Vagina (tissue), 2 donors: Measurements from ENCODE around the gene SLC8A1. TPM values are rescaled to one million over a fixed set of nuclear protein-coding genes. Genes with fewer than 3 reads are reported as not detected.

ENCODE experiments used
- DNase-seq, 2 donors: peaks; one replicate each; pipeline ENCODE4 v3.0.0-alpha.2; 2017; ENCODE audit errors: extremely low spot score in 2 of 2
- H3K27ac ChIP-seq: fragments of 200-600 bp; sonication (generic); one replicate; pipeline ENCODE4 v1.5.1; 2019
- H3K27me3 ChIP-seq: fragments of 200-600 bp; sonication (generic); one replicate; pipeline ENCODE4 v1.5.1; 2019
- H3K36me3 ChIP-seq, 2 donors: fragments of 200-600 bp; sonication (generic); one replicate each; pipeline ENCODE4 v1.5.1; 2017 to 2019
- H3K4me1 ChIP-seq: fragments of 200-600 bp; sonication (generic); one replicate; pipeline ENCODE4 v1.5.1; 2019
- H3K4me3 ChIP-seq, 2 donors: fragments of 200-600 bp; sonication (generic); 1 replicate in 1 of 2; 2 replicates in 1 of 2; pipeline ENCODE4 v1.5.1; 2016 to 2019
- H3K9me3 ChIP-seq: fragments of 200-600 bp; sonication (generic); one replicate; pipeline ENCODE4 v1.5.1; 2019
- POLR2A ChIP-seq, 2 donors: fragments of 450-650 bp; IDR thresholded peaks; one replicate each; pipeline ENCODE4 v1.6.1; 2017; ENCODE audit warnings: antibody characterized with exemption in 2 of 2, mild to moderate bottlenecking in 2 of 2, moderate library complexity in 2 of 2
- POLR2AphosphoS5 ChIP-seq, 2 donors: sonication (generic); formaldehyde crosslinking; IDR thresholded peaks; one replicate each; pipeline ENCODE4 v1.9.0; 2017; ENCODE audit warnings: antibody characterized with exemption in 2 of 2, mild to moderate bottlenecking in 2 of 2, low read depth in 1 of 2; ENCODE audit not compliant: insufficient read depth in 1 of 2
- intact Hi-C: fragments of 100-400 bp; cut with DNase I; formaldehyde crosslinking; loops from one replicate; pipeline ENCODE4 v1.15.1; 2023
- total RNA-seq: library from RNA; depleted of rRNA; stranded (reverse); fragments of >200 nt; gene quantifications from one replicate; pipeline ENCODE4 v1.2.3, GENCODE V29; 2016
- TF ChIP-seq, protein P1 (sequence below), 3 experiments: fragments of 450-650 bp in 2 of 3; fragments of 200-600 bp in 1 of 3; sonication (generic) in 1 of 3; IDR thresholded peaks; one replicate each; pipeline ENCODE4 v1.5.1; 2017 to 2019; ENCODE audit warnings: antibody characterized with exemption in 3 of 3, mild to moderate bottlenecking in 2 of 3, moderate library complexity in 2 of 3

SLC8A1 gene
- total RNA-seq, 1 donor from 2014 or later, result 40.8 TPM

DNA sequence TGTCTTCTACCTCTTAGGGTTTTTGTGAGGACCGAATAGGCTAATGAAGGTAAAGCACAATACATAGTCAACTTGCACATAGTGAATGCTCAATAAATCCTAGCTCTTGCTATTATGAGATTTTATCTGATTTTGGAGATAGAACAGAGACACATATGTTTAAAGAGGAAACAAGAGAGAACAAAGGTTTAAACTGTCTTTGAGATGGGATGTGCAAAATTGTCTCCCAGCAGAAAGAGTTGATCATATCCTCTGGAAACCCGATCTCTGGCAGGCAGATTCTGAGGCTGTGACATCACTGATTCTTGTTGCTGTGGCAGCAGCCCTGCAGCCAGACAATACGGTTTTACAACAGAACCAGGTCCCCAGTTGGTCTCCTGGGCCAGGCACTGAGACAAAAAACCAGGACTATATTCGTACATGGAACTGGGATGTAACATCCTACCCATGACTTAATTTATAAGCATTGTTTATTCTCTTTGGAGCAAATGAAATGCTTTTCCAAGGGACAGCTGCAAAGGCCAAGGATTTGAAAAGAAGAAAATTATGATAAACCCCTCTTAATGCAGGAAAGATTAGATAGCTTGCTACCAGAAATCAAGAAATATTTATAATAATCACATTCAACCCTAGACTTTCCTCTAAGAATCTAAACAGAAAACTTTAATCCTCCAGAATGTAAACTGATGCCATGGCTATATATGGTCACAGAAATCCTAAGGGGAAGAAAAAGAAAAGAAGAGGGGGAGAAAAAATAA, 80.2 kb downstream of the SLC8A1 start:
- DNase-seq, result no peak
- H3K27me3 ChIP-seq, result no peaks in the 10 kb centered on the region
- H3K4me3 ChIP-seq, result no peak overlapping the region
- no peaks in the 10 kb centered on the region for H3K36me3 ChIP-seq
- intact Hi-C loops, result no loop called here
- no peaks in the 10 kb centered on the region for H3K4me1 ChIP-seq
- no peaks in the 10 kb centered on the region for H3K9me3 ChIP-seq
- TF ChIP-seq POLR2AphosphoS5 (IDR thresholded peaks at IDR 0.05; ENCODE audit: insufficient read depth in 1 of 2, low read depth in 1 of 2) (no peak), POLR2A (IDR thresholded peaks at IDR 0.05) (no peak)
- TF ChIP-seq, protein P1, sequence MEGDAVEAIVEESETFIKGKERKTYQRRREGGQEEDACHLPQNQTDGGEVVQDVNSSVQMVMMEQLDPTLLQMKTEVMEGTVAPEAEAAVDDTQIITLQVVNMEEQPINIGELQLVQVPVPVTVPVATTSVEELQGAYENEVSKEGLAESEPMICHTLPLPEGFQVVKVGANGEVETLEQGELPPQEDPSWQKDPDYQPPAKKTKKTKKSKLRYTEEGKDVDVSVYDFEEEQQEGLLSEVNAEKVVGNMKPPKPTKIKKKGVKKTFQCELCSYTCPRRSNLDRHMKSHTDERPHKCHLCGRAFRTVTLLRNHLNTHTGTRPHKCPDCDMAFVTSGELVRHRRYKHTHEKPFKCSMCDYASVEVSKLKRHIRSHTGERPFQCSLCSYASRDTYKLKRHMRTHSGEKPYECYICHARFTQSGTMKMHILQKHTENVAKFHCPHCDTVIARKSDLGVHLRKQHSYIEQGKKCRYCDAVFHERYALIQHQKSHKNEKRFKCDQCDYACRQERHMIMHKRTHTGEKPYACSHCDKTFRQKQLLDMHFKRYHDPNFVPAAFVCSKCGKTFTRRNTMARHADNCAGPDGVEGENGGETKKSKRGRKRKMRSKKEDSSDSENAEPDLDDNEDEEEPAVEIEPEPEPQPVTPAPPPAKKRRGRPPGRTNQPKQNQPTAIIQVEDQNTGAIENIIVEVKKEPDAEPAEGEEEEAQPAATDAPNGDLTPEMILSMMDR (IDR thresholded peaks at IDR 0.05), result no peak
- no peak overlapping the region for H3K27ac ChIP-seq

DNA sequence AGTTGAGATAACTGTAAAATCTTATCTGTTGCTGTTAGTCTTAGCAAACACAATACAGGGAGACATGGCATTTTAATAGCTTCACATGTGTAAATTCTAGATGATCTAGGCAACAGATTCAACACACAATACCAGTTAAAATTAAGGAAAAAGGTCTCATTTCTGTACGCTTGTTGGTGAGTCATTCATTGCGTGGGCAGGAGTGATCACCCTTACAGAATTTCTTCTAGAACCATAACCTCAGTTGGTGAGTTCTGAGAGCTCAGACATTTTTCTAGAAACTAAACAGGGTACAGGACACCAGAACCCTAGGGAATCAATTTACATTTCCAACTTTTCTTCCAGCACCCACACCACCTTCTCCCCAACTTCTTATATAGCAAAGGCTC, 81.9 kb downstream of the SLC8A1 start:
- Histone ChIP-seq H3K9me3 (no peaks in the 10 kb centered on the region), H3K4me1 (no peaks in the 10 kb centered on the region), H3K27me3 (no peaks in the 10 kb centered on the region), H3K36me3 (no peaks in the 10 kb centered on the region), H3K27ac (no peak overlapping the region), H3K4me3 (no peak overlapping the region)
- intact Hi-C loops, result no loop called here
- TF ChIP-seq, protein P1 (IDR thresholded peaks at IDR 0.05), result no peak
- TF ChIP-seq POLR2AphosphoS5 (IDR thresholded peaks at IDR 0.05; ENCODE audit: insufficient read depth in 1 of 2, low read depth in 1 of 2) (no peak), POLR2A (IDR thresholded peaks at IDR 0.05) (no peak)
- DNase-seq, result no peak

DNA sequence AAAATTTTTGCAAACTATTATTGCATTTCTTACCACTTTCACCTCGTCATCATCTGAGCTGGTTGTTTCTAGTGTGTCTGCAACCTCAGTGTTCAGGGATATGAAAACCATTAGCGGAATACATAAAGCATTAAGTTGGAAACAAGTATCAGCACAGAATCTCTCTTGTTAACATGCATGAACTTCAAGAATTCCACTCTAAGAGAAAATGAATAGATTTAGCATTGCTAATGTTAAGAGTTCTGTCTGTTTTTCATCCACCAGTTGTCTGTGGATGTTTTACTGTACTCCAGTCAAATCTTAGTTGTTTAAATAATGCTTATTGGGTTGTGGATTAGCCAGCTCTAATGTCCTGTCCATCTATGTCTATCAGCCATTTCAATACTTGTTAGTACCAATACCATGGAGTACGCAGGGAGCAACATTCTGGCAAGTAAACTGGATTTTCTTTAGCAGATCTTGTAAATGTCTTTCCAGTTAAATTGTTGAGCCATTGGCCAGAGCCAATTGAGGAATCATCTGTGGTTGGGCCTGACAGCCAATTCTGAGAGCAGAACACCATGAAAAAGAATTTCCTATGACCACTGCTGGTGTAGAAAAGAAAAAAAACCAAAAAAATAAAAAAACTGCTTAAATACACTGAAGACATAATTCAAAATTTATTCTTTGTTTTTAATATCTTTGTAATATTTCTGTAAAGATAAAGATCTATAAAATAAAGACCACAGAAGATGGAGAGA, 82.5 kb downstream of the SLC8A1 start:
- H3K4me1 ChIP-seq, result no peaks in the 10 kb centered on the region
- no peak for TF ChIP-seq POLR2A (IDR thresholded peaks at IDR 0.05)
- TF ChIP-seq, protein P1 (IDR thresholded peaks at IDR 0.05), result no peak
- no peak for TF ChIP-seq POLR2AphosphoS5 (IDR thresholded peaks at IDR 0.05; ENCODE audit: insufficient read depth in 1 of 2, low read depth in 1 of 2)
- no peak overlapping the region for H3K27ac ChIP-seq
- DNase-seq, result no peak
- H3K4me3 ChIP-seq, result no peak overlapping the region
- intact Hi-C loops, result no loop called here
- no peaks in the 10 kb centered on the region for H3K9me3 ChIP-seq
- no peaks in the 10 kb centered on the region for H3K36me3 ChIP-seq
- H3K27me3 ChIP-seq, result no peaks in the 10 kb centered on the region

DNA sequence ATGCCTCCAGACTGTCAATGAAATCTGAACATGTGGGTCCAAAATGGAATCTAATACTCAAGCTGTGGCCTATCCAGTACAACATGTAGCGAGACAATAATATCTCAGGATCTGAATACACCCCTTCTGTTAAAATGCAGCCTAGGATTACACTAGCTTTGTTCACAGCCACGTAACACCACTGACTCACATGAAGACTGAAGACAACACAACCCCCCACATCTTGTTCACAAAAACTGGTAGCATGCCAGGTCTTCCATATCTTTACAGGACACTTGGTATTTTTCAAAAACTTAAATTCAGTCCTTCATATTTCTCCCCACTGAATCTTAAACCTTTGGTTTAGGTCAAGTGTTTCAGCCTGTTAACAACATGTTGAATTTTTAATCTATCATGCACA, 84.2 kb downstream of the SLC8A1 start:
- H3K9me3 ChIP-seq, result no peaks in the 10 kb centered on the region
- no peaks in the 10 kb centered on the region for H3K36me3 ChIP-seq
- TF ChIP-seq, protein P1 (IDR thresholded peaks at IDR 0.05), result no peak
- TF ChIP-seq POLR2A (IDR thresholded peaks at IDR 0.05) (no peak), POLR2AphosphoS5 (IDR thresholded peaks at IDR 0.05; ENCODE audit: insufficient read depth in 1 of 2, low read depth in 1 of 2) (no peak)
- intact Hi-C loops, result no loop called here
- peaks cover 12% of the 10 kb centered on the region for H3K4me1 ChIP-seq
- DNase-seq, result no peak
- H3K27ac ChIP-seq, result no peak overlapping the region
- H3K4me3 ChIP-seq, result no peak overlapping the region
- no peaks in the 10 kb centered on the region for H3K27me3 ChIP-seq

DNA sequence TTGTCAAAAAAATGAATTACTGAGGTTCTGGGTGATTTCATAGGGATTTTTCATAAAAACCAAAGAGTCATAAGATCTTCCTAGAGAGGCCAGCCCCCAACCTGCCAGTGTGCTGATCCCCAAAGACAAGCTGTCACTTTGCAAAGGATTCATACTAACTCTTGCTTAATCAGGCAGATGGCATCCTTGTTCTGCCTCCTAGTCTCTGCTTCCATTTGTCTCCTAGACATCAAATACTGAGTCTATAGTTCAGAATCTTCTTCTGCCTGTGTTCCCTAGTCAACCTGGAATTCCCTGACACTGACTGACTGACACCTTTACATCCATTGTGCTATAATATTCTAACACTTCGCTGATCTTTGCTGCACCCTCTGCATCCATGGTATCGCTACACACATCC, 84.9 kb downstream of the SLC8A1 start:
- no peaks in the 10 kb centered on the region for H3K27me3 ChIP-seq
- TF ChIP-seq, protein P1 (IDR thresholded peaks at IDR 0.05), result no peak
- TF ChIP-seq POLR2AphosphoS5 (IDR thresholded peaks at IDR 0.05; ENCODE audit: insufficient read depth in 1 of 2, low read depth in 1 of 2) (no peak), POLR2A (IDR thresholded peaks at IDR 0.05) (no peak)
- peaks cover 12% of the 10 kb centered on the region for H3K4me1 ChIP-seq
- no peaks in the 10 kb centered on the region for H3K36me3 ChIP-seq
- H3K9me3 ChIP-seq, result no peaks in the 10 kb centered on the region
- intact Hi-C loops, result no loop called here
- DNase-seq, result no peak
- no peak overlapping the region for H3K27ac ChIP-seq
- no peak overlapping the region for H3K4me3 ChIP-seq
